HepG2 (cell line): ENCODE results near the gene H1-8. TPM values are rescaled to one million over a fixed set of nuclear protein-coding genes. Genes with fewer than 3 reads are reported as not detected.

ENCODE experiments used
- ATAC-seq: fragments of 200-7000 bp; cut with Tn5 transposase; 3 replicates; pipeline ENCODE4 v1.9.1; 2020; ENCODE audit warnings: mild to moderate bottlenecking, moderate library complexity
- BruUV-seq: library from RNA; stranded (reverse); fragments of 400-500 nt; replicated peaks from 2 replicates; lab custom pipeline; 2021; lab: Mats Ljungman, UMichigan
- CTCF ChIA-PET: fragments of 300-600 bp; formaldehyde crosslinking; extraction: SDS; loops from one replicate; lab custom pipeline; 2021; ENCODE audit warnings: low total read pairs, inconsistent platforms, low intra/inter-chr PET ratio; lab: Yijun Ruan, JAX
- POLR2A ChIA-PET: fragments of 350-600 bp; sonication (Branson Sonifier 250); formaldehyde crosslinking; loops from one replicate; lab custom pipeline; 2020; ENCODE audit warnings: antibody characterized with exemption, inconsistent platforms; lab: Yijun Ruan, JAX
- DNase-seq: peaks from one replicate; pipeline ENCODE4 v3.0.0-alpha.2; 2015; ENCODE audit warnings: low spot score
- FAIRE-seq: peaks from 3 replicates; lab custom pipeline; 2011; peaks lifted over from hg19 to GRCh38; lab: Jason Lieb, UNC
- H2AFZ ChIP-seq: one replicate; pipeline ENCODE4 v1.6.1; 2011; ENCODE audit warnings: low read length, inconsistent platforms
- H3K27ac ChIP-seq: fragments of 300-600 bp; 3 replicates; pipeline ENCODE4 v1.8.0; 2011; ENCODE audit warnings: mixed run types, mild to moderate bottlenecking, mixed read lengths, low read length, inconsistent platforms; ENCODE audit not compliant: insufficient read depth; ENCODE audit errors: extremely low read length
- H3K27me3 ChIP-seq, 2 experiments: fragments of 200-600 bp in 1 of 2; 2 replicates in 1 of 2; 3 replicates in 1 of 2; pipeline versions ENCODE4 v1.6.0 to v1.8.0; 2011; ENCODE audit warnings: low read length in 2 of 2, mild to moderate bottlenecking in 2 of 2, moderate library complexity in 2 of 2, inconsistent platforms in 1 of 2; ENCODE audit not compliant: insufficient read depth in 2 of 2, control insufficient read depth in 1 of 2
- H3K36me3 ChIP-seq, 2 experiments: fragments of 200-600 bp in 1 of 2; replicated peaks in 1 of 2; 2 replicates in 1 of 2; 3 replicates in 1 of 2; pipeline versions ENCODE4 v1.5.1 to v1.8.0; 2011; ENCODE audit warnings: low read length in 2 of 2, inconsistent platforms in 1 of 2; ENCODE audit not compliant: insufficient read depth in 2 of 2, control insufficient read depth in 1 of 2
- H3K4me1 ChIP-seq: 2 replicates; pipeline ENCODE4 v1.5.1; 2012; ENCODE audit warnings: low read length, inconsistent platforms; ENCODE audit not compliant: insufficient read depth
- H3K4me2 ChIP-seq: 2 replicates; pipeline ENCODE4 v1.6.0; 2011; ENCODE audit warnings: low read depth, low read length, inconsistent platforms
- H3K4me3 ChIP-seq, 3 experiments: fragments of 200-600 bp in 1 of 3; sonication (generic), shearing (Covaris generic) in 1 of 3; replicated peaks in 1 of 3; 2 replicates each; pipeline ENCODE4 v1.5.1; 2011 to 2016; ENCODE audit warnings: low read length in 3 of 3, inconsistent platforms in 2 of 3, low read depth in 2 of 3, mild to moderate bottlenecking in 2 of 3, control low read depth in 1 of 3, mixed read lengths in 1 of 3; ENCODE audit not compliant: insufficient read depth in 1 of 3
- H3K79me2 ChIP-seq: one replicate; pipeline ENCODE4 v1.6.1; 2011; ENCODE audit warnings: low read length, inconsistent platforms; ENCODE audit not compliant: insufficient read depth
- H3K9ac ChIP-seq: 2 replicates; pipeline ENCODE4 v1.6.0; 2011; ENCODE audit warnings: mild to moderate bottlenecking, low read depth, low read length, inconsistent platforms; ENCODE audit not compliant: insufficient read depth
- H3K9me3 ChIP-seq: 2 replicates; pipeline ENCODE4 v1.5.1; 2012; ENCODE audit warnings: mild to moderate bottlenecking, low read length
- H4K20me1 ChIP-seq: 2 replicates; pipeline ENCODE4 v1.6.0; 2011; ENCODE audit warnings: inconsistent platforms, mild to moderate bottlenecking, low read length, moderate library complexity; ENCODE audit not compliant: insufficient read depth
- ATF1 ChIP-seq: IDR thresholded peaks from 2 replicates; pipeline ENCODE4 v1.6.1; 2016; ENCODE audit warnings: mild to moderate bottlenecking, control low read depth
- CREB1 ChIP-seq, 2 experiments: fragments of 450-650 bp in 1 of 2; IDR thresholded peaks; 2 replicates each; pipeline ENCODE4 v1.6.1; 2016 to 2017; ENCODE audit warnings: control low read depth in 1 of 2, mild to moderate bottlenecking in 1 of 2, missing compliant biosample characterization in 1 of 2, missing genetic modification characterization in 1 of 2
- CTCF ChIP-seq: sonication (generic); formaldehyde crosslinking; IDR thresholded peaks from 2 replicates; pipeline ENCODE4 v1.5.0; 2020; ENCODE audit warnings: mild to moderate bottlenecking, missing genetic modification reagents, moderate library complexity
- EHMT2 ChIP-seq: fragments of 200-600 bp; sonication (generic); IDR thresholded peaks from 2 replicates; pipeline ENCODE4 v1.7.0; 2017; ENCODE audit warnings: antibody characterized with exemption, low read depth, low read length, borderline replicate concordance
- MAX ChIP-seq: IDR thresholded peaks from 2 replicates; pipeline ENCODE4 v1.6.1; 2012; ENCODE audit warnings: inconsistent platforms
- SIX4 ChIP-seq: sonication (generic); formaldehyde crosslinking; IDR thresholded peaks from 2 replicates; pipeline ENCODE4 v1.4.0; 2020; ENCODE audit warnings: missing genetic modification reagents
- TFAP4 ChIP-seq: sonication (generic); IDR thresholded peaks from 2 replicates; pipeline ENCODE4 v1.6.1; 2016; ENCODE audit warnings: low read depth, borderline replicate concordance
- TGIF2 ChIP-seq: IDR thresholded peaks from 2 replicates; pipeline ENCODE4 v1.6.1; 2016; ENCODE audit warnings: control low read depth, missing compliant biosample characterization
- ZBTB21 ChIP-seq: sonication (generic); formaldehyde crosslinking; IDR thresholded peaks from 2 replicates; pipeline ENCODE4 v1.4.0; 2020; ENCODE audit warnings: missing genetic modification reagents
- ZMAT3 ChIP-seq: sonication (generic); formaldehyde crosslinking; conservative IDR thresholded peaks from 2 replicates; pipeline ENCODE4 v1.7.0; 2021; ENCODE audit warnings: missing genetic modification reagents
- ZNF616 ChIP-seq: sonication (generic); formaldehyde crosslinking; IDR thresholded peaks from 2 replicates; pipeline ENCODE4 v1.5.0; 2020; ENCODE audit warnings: low read depth, mild to moderate bottlenecking, missing genetic modification reagents
- ZNF644 ChIP-seq: IDR thresholded peaks from 2 replicates; pipeline ENCODE4 v1.6.1; 2016; ENCODE audit warnings: low read depth
- WGBS: methylation state at CpG from one replicate; pipeline ENCODE4 v1.1.6; 2017; ENCODE audit warnings: low lambda C conversion rate; 5-methylcytosine and 5-hydroxymethylcytosine counted together
- in situ Hi-C: cut with HindIII; loops from 2 replicates; pipeline ENCODE4 v1.10.0; 2017; ENCODE audit warnings: low pct_unique_long_range_greater_than_20kb; ENCODE audit not compliant: extremely low pct_ligation_motif_present
- intact Hi-C: fragments of 100-400 bp; cut with micrococcal nuclease; formaldehyde crosslinking; loops from one replicate; pipeline ENCODE4 v1.10.0; 2022; ENCODE audit not compliant: unreplicated experiment
- polyA plus RNA-seq, 8 experiments: library from polyadenylated mRNA; depleted of rRNA in 3 of 8; stranded (reverse) in 7 of 8; unstranded in 1 of 8; fragments of >200 nt; fragmentation: Illumina TruSeq in 4 of 8; extraction: Trizol in 4 of 8; gene quantifications; 2 replicates each; pipeline versions ENCODE4 v1.2.1 to v1.2.3, GENCODE V29; 2011 to 2016; ENCODE audit warnings: low read depth in 4 of 8, missing spikeins in 1 of 8, mixed read lengths in 1 of 8; ENCODE audit not compliant: insufficient read depth in 1 of 8
- total RNA-seq, 5 experiments: library from RNA; depleted of rRNA; stranded (reverse); fragments of >200 nt; fragmentation: Illumina TruSeq; extraction: Trizol; gene quantifications; 2 replicates each; pipeline ENCODE4 v1.2.3, GENCODE V29; 2016; ENCODE audit warnings: low read depth in 1 of 5

The H1-8 gene
- total and polyA plus RNA-seq, 2 of the 13 experiments (the other 11 are each of a cell fraction or from before 2014, with no cell fraction given) = 0.08 TPM; not detected in 1

GRCh38 chr3:129553171-129553570 is 10.2 kb downstream of the H1-8 start:
- no peaks in the 10 kb centered on the region for H4K20me1 ChIP-seq
- TF ChIP-seq TFAP4 (no peak), SIX4 (CRISPR knock-in tag) (no peak), TGIF2 (no peak), ZNF644 (no peak), MAX (no peak), ATF1 (no peak), CREB1 (IDR thresholded peaks at IDR 0.05) (no peak), CREB1 (CRISPR knock-in tag; IDR thresholded peaks at IDR 0.05) (no peak), ZNF616 (CRISPR knock-in tag) (no peak), CTCF (CRISPR knock-in tag) (no peak), EHMT2 (no peak), ZBTB21 (CRISPR knock-in tag) (no peak), ZMAT3 (CRISPR knock-in tag) (no peak)
- TF ChIP-seq, all 625 proteins: peak for 0
- CTCF ChIA-PET = no interaction called here
- Histone ChIP-seq H3K4me2 (no peak overlapping the region), H3K36me3 (peaks cover 3 to 6% of the 10 kb centered on the region in 2 experiments; a peak in 3 of 5 replicates), H3K4me3 (no peak overlapping the region), H3K4me1 (peaks cover 42% of the 10 kb centered on the region), H3K79me2 (no peaks in the 10 kb centered on the region), H3K27me3 (no peaks in the 10 kb centered on the region), H3K9ac (no peak overlapping the region), H3K9me3 (no peaks in the 10 kb centered on the region), H3K27ac (no peak overlapping the region), H2AFZ (no peak overlapping the region)
- intact Hi-C loops (loop anchor here (10.0 kb wide), 1 partner anchor 58 kb away; no protein-coding TSS in a partner anchor), in situ Hi-C loops (loop anchor here (5.0 kb wide), 1 partner anchor 61 kb away; no protein-coding TSS in a partner anchor)
- ATAC-seq (peak; percentile 4; the same call in 1 of the 3 replicates), FAIRE-seq (no peak), DNase-seq (no peak)
- BruUV-seq = no TSS peak
- WGBS = 100% methylated on average over 1 of the region's 6 CpGs
- POLR2A ChIA-PET = interaction anchor here (1.6 to 2.2 kb wide), 2 partner anchors 14 to 18 kb away, joined by 3 to 11 read pairs; no protein-coding TSS in a partner anchor
